Esophagus muscularis mucosa (tissue), 4 donors: Measurements from ENCODE around the gene TENM3. TPM values are rescaled to one million over a fixed set of nuclear protein-coding genes. Genes with fewer than 3 reads are reported as not detected.

Source experiments
- DNase-seq: peaks from one replicate; pipeline ENCODE4 v3.0.0-alpha.2; 2017; ENCODE audit errors: extremely low spot score
- H3K27ac ChIP-seq, 4 donors: fragments of 200-600 bp; sonication (generic); replicated peaks in 1 of 4; 1 replicate in 3 of 4; 2 replicates in 1 of 4; pipeline ENCODE4 v1.5.1; 2016 to 2019; ENCODE audit warnings: mild to moderate bottlenecking in 1 of 4
- H3K27me3 ChIP-seq, 4 donors: fragments of 200-600 bp; sonication (generic); one replicate each; pipeline versions ENCODE4 v1.5.1 to v1.6.0; 2016 to 2019
- H3K36me3 ChIP-seq, 4 donors: fragments of 200-600 bp; sonication (generic); one replicate each; pipeline ENCODE4 v1.5.1; 2016 to 2019
- H3K4me1 ChIP-seq, 4 donors: fragments of 200-600 bp; sonication (generic); one replicate each; pipeline ENCODE4 v1.5.1; 2016 to 2019
- H3K4me3 ChIP-seq, 4 donors: fragments of 200-600 bp; sonication (generic); 1 replicate in 2 of 4; 2 replicates in 2 of 4; pipeline ENCODE4 v1.5.1; 2016 to 2019; ENCODE audit warnings: mild to moderate bottlenecking in 4 of 4, moderate library complexity in 1 of 4
- H3K9me3 ChIP-seq, 4 donors: fragments of 200-600 bp; sonication (generic); 1 replicate in 3 of 4; 2 replicates in 1 of 4; pipeline ENCODE4 v1.5.1; 2016 to 2019
- EP300 ChIP-seq: sonication (generic); formaldehyde crosslinking; IDR thresholded peaks from one replicate; pipeline ENCODE4 v1.6.1; 2017; ENCODE audit warnings: antibody characterized with exemption
- POLR2A ChIP-seq: fragments of 450-650 bp; IDR thresholded peaks from one replicate; pipeline ENCODE4 v1.6.1; 2017; ENCODE audit warnings: antibody characterized with exemption, moderate library complexity, mild to moderate bottlenecking, low read depth
- POLR2AphosphoS5 ChIP-seq, 2 donors: sonication (generic); formaldehyde crosslinking; IDR thresholded peaks; one replicate each; pipeline ENCODE4 v1.6.1; 2017; ENCODE audit warnings: antibody characterized with exemption in 2 of 2
- WGBS: methylation state at CpG from one replicate; pipeline ENCODE4 v1.1.5; 2018; 5-methylcytosine and 5-hydroxymethylcytosine counted together
- intact Hi-C: fragments of 100-400 bp; cut with DNase I; formaldehyde crosslinking; loops from one replicate; pipeline ENCODE4 v1.15.1; 2023
- total RNA-seq, 4 donors: library from RNA; depleted of rRNA; stranded (reverse); fragments of >200 nt; gene quantifications; one replicate each; pipeline versions ENCODE4 v1.1.0 to v1.2.1, GENCODE V29; 2016
- TF ChIP-seq, protein P1 (sequence below), 3 experiments: fragments of 200-600 bp in 2 of 3; fragments of 450-650 bp in 1 of 3; sonication (generic) in 2 of 3; IDR thresholded peaks; one replicate each; pipeline ENCODE4 v1.5.1; 2017 to 2019; ENCODE audit warnings: antibody characterized with exemption in 3 of 3, mild to moderate bottlenecking in 2 of 3, moderate library complexity in 1 of 3

The TENM3 gene
- total RNA-seq, 4 donors from 2014 or later = 16.2 to 30.5 (median 28.3) TPM

GRCh38 chr4:182489607-182490006 is 246.4 kb downstream of the TENM3 start:
- intact Hi-C loops = no loop called here

DNA sequence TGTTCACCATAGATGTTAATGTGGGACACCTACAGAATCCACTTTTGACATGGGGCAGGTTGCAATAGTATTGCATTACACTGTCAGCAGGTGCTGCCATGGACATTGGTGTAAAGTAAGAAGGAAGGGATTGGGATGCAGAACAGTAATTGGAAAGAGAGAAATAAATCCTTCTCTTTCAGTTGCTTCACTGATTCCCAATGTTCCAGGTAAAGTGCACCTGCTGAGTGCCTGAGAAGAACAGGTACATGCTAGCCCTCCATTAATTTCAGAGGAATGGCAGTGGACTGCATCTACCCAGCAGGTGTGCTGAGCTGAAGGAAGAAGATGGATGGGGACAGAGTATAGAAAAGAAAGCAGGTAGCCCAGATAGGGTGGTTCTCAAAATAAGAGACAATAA is 248.5 kb downstream of the TENM3 start:
- TF ChIP-seq EP300 (no peak), POLR2A (no peak), POLR2AphosphoS5 (IDR thresholded peaks at IDR 0.05) (no peak)
- TF ChIP-seq, protein P1, sequence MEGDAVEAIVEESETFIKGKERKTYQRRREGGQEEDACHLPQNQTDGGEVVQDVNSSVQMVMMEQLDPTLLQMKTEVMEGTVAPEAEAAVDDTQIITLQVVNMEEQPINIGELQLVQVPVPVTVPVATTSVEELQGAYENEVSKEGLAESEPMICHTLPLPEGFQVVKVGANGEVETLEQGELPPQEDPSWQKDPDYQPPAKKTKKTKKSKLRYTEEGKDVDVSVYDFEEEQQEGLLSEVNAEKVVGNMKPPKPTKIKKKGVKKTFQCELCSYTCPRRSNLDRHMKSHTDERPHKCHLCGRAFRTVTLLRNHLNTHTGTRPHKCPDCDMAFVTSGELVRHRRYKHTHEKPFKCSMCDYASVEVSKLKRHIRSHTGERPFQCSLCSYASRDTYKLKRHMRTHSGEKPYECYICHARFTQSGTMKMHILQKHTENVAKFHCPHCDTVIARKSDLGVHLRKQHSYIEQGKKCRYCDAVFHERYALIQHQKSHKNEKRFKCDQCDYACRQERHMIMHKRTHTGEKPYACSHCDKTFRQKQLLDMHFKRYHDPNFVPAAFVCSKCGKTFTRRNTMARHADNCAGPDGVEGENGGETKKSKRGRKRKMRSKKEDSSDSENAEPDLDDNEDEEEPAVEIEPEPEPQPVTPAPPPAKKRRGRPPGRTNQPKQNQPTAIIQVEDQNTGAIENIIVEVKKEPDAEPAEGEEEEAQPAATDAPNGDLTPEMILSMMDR (IDR thresholded peaks at IDR 0.05) = no peak
- Histone ChIP-seq H3K4me3 (no peak overlapping the region), H3K9me3 (no peaks in the 10 kb centered on the region), H3K27ac (peak overlapping the region in 2 of 4 donors; percentile 14 to 20), H3K36me3 (no peaks in the 10 kb centered on the region), H3K4me1 (peaks cover 8 to 22% (median 19%) of the 10 kb centered on the region in 4 donors), H3K27me3 (no peaks in the 10 kb centered on the region)
- intact Hi-C loops = no loop called here
- no peak for DNase-seq

More at GRCh38 chr4:182489607-182490006, 246.4 kb downstream of the TENM3 start:
- Histone ChIP-seq H3K9me3 (no peaks in the 10 kb centered on the region), H3K4me3 (no peak overlapping the region), H3K27ac (no peak overlapping the region), H3K27me3 (no peaks in the 10 kb centered on the region), H3K4me1 (peaks cover 8 to 22% (median 19%) of the 10 kb centered on the region in 4 donors), H3K36me3 (no peaks in the 10 kb centered on the region)
- no peak for DNase-seq
- TF ChIP-seq EP300 = no peak
- TF ChIP-seq, protein P1 (IDR thresholded peaks at IDR 0.05) = no peak
- no peak for TF ChIP-seq POLR2A
- no peak for TF ChIP-seq POLR2AphosphoS5 (IDR thresholded peaks at IDR 0.05)
- 86% methylated on average over 2 of the region's 2 CpGs for WGBS

- Histone ChIP-seq H3K27ac (peak overlapping the region in 2 of 4 donors; percentile 14 to 20), H3K27me3 (no peaks in the 10 kb centered on the region), H3K36me3 (no peaks in the 10 kb centered on the region), H3K9me3 (no peaks in the 10 kb centered on the region), H3K4me3 (peak overlapping the region; percentile 4 to 29 (median 16)), H3K4me1 (peaks cover 8 to 22% (median 19%) of the 10 kb centered on the region in 4 donors)
- intact Hi-C loops = no loop called here
- TF ChIP-seq EP300 = no peak
- 4% methylated on average over 3 of the region's 3 CpGs for WGBS
- no peak for DNase-seq
Observed at GRCh38 chr4:182492423-182492822, 249.2 kb downstream of the TENM3 start.

DNA sequence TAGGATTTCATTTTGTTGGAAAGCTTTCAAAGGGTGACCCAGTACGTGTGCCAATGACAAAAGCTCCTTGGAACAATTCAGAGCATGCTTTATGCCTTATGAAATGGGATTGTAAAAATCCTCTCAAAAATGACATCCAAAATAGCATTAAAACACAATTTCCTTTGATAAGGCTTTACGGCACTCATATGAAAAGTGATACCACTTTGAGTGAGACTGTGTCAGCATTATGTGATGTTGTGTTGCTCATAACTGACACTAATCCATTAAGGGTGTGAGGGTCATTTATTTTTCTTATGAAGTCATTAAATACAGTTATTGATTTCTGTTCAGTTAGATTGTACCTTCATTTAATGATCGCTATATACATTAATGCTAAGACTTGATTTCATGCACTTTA is 250.2 kb downstream of the TENM3 start:
- peaks cover 8 to 22% (median 19%) of the 10 kb centered on the region in 4 donors for H3K4me1 ChIP-seq
- H3K4me3 ChIP-seq = no peak overlapping the region
- H3K9me3 ChIP-seq = no peaks in the 10 kb centered on the region
- no peak for DNase-seq
- TF ChIP-seq, protein P1 (IDR thresholded peaks at IDR 0.05) = no peak
- TF ChIP-seq EP300 (no peak), POLR2AphosphoS5 (IDR thresholded peaks at IDR 0.05) (no peak), POLR2A (no peak)
- no peaks in the 10 kb centered on the region for H3K36me3 ChIP-seq
- intact Hi-C loops = no loop called here
- peak overlapping the region in 1 of 4 donors; percentile 20 for H3K27ac ChIP-seq
- WGBS = 75% methylated on average over 3 of the region's 3 CpGs
- H3K27me3 ChIP-seq = no peaks in the 10 kb centered on the region

GRCh38 chr4:182494103-182494502 is 250.9 kb downstream of the TENM3 start:
- intact Hi-C loops = no loop called here
- no peaks in the 10 kb centered on the region for H3K36me3 ChIP-seq
- 87% methylated on average over 2 of the region's 2 CpGs for WGBS
- TF ChIP-seq POLR2AphosphoS5 (IDR thresholded peaks at IDR 0.05) (no peak), POLR2A (no peak), EP300 (no peak)
- TF ChIP-seq, protein P1 (IDR thresholded peaks at IDR 0.05) = no peak
- peaks cover 8 to 22% (median 19%) of the 10 kb centered on the region in 4 donors for H3K4me1 ChIP-seq
- H3K27me3 ChIP-seq = no peaks in the 10 kb centered on the region
- H3K9me3 ChIP-seq = no peaks in the 10 kb centered on the region
- no peak overlapping the region for H3K27ac ChIP-seq
- no peak for DNase-seq
- no peak overlapping the region for H3K4me3 ChIP-seq
